ENCODE results near the gene ULK2.

GRCh38 chr17:19770985-19771735 is 96.6 kb downstream of the ULK2 start:
- TF ChIP-seq CTCF (IDR thresholded peaks at IDR 0.05; ENCODE audit: low read depth, low read length) (no peak), EZH2phosphoT487 (IDR thresholded peaks at IDR 0.05; ENCODE audit: low read depth) (no peak)

Measured in OCI-LY3 (cell line).